NCI-H187 treated with DMSO at 0.1 percent for 48 hours (cell line): ENCODE results near the gene TTC27.
"Not testable (repeated sequence)": the region's sequence is repeated elsewhere in the genome, so short reads cannot be mapped to it uniquely, and the experiment has no call there.

Experiments
- DNase-seq: peaks from one replicate; lab custom pipeline; 2025; lab: John Stamatoyannopoulos, UW

Gene TTC27

GRCh38 chr2:32807662-32808061 is 179.8 kb downstream of the TTC27 start:
- DNase-seq, result no peak

- DNase-seq, result no peak
These were observed 183.2 kb downstream of the TTC27 start for GRCh38 chr2:32810909-32811495.

- DNase-seq, result no peak
These were observed 183.8 kb downstream of the TTC27 start for GRCh38 chr2:32811696-32812095.

- no peak for DNase-seq
These were observed 184.5 kb downstream of the TTC27 start for GRCh38 chr2:32812316-32812715.

DNA sequence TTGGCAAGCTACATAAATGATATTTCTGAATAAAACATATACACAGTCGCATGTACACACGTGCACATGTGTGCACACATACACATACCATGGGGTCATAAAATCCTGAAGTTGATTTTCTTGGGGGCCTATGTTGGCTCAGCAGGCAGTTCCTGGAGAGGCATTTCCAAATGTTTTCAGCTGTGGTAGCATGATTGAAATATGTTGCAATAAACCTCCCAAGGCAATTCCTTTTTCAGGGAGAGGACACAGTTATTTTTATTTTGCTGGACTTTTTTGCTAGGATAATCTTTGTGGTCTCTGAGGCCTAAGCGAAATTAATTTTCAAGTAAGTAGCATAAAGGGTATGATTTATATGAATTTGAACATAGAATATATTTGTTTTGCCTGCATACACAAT is 192.2 kb downstream of the TTC27 start:
- no peak for DNase-seq

GRCh38 chr2:32820701-32821100 is 192.9 kb downstream of the TTC27 start:
- no peak for DNase-seq

DNA sequence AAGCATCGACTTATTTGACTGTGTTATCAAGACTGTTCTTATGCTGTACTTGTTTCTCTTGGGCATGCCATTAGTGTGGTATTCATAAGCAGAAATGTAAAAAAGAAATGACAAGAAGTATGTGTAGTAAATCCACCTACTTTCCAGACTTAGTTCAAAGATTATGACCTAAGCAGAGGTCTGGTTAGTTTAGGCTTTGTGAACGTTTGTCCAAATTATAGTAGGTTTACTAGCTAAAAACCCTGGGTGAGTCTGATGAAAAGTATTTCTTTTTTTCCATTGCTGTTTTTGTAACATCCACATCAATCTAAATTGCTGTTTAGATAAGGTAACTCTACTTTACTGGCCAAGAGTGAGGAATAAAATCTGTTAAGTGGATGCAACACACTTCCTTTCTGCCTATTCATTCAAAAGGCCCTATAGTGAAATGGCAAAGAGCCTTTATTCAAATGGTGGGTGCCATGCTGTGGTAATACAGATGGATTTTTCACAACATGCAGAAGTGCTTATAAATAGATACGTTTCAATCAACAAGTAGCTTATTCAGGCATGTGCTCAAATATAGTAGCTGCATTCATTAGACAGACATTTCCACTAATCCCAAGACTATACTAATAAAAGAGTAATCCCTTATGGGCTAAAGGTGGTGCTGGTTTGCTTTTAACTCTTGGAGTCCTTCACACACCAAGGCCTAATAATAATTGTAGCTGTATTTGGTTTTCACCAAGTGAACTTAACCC is 196.4 kb downstream of the TTC27 start:
- DNase-seq, result no peak

GRCh38 chr2:32825291-32825712 is 197.5 kb downstream of the TTC27 start:
- DNase-seq, result no peak

GRCh38 chr2:32830196-32830595 is 202.3 kb downstream of the TTC27 start:
- no peak for DNase-seq

- no peak for DNase-seq
These were observed 205.0 kb downstream of the TTC27 start for GRCh38 chr2:32832821-32833220.

- no peak for DNase-seq
These were observed 205.9 kb downstream of the TTC27 start for GRCh38 chr2:32833709-32834108.

GRCh38 chr2:32835148-32835547 is 207.3 kb downstream of the TTC27 start:
- DNase-seq, result no peak

DNA sequence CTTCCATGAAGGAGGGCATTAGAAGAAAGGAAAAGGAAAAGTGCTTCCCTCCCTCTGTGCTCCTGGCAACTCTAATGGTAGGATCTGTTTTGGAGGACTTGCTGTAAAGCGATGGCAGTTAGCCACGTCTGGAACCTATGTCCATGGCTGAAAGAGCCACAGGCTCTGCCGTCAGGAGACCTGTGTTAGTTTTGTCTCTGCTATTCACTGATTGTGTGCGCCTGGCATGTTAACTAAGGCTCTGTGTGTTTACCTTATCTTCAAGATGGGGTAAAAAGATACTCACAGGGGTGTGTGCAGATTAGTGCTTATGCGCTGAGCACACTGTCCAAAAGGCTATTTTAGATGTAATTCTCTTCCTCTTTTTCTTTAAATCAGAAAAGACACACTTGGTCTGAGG is 209.1 kb downstream of the TTC27 start:
- no peak for DNase-seq

- DNase-seq, result no peak
These were observed 210.6 kb downstream of the TTC27 start for GRCh38 chr2:32838418-32838817.

DNA sequence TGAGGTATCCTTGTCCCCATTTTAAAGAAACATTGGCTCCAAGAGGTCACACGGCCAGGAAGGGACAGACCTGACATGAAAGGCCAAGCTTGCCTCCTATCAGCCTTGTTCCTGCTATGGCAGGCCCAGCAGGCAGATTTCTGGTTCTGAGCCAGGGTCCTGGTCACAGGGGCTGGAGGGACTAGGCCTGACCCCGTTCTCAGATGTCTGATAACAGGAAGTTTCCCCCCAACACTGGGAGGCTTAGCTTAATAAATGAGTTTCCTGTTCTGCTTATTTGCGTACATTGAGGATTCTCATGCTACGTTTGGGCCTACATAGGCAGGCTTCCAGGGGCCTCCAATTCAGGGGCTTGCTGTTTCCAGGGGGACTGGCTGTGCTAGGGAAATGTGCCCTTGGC is 211.1 kb downstream of the TTC27 start:
- DNase-seq, result no peak

- DNase-seq, result no peak
These were observed 214.4 kb downstream of the TTC27 start for GRCh38 chr2:32841931-32842898.

DNA sequence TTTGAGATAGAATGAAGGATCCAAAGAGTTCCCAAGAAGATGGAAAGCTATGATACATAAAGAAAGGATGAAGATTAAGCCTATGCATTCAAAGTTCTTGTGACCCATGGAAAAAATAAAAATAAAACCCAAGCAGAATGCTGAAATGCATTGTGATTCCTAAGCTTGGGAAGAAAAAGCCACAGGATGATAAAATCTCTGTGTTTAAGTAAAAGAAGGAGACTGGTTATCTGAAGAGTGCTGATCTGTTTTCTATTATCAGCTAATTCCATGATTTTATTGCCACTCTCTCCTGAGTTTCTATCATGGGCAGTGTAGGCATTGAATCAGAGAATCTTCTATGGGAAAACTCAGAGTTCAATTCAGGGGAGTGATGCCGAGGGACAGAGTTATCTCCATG is 215.8 kb downstream of the TTC27 start:
- DNase-seq, result no peak

GRCh38 chr2:32844253-32844652 is 216.4 kb downstream of the TTC27 start:
- no peak for DNase-seq

DNA sequence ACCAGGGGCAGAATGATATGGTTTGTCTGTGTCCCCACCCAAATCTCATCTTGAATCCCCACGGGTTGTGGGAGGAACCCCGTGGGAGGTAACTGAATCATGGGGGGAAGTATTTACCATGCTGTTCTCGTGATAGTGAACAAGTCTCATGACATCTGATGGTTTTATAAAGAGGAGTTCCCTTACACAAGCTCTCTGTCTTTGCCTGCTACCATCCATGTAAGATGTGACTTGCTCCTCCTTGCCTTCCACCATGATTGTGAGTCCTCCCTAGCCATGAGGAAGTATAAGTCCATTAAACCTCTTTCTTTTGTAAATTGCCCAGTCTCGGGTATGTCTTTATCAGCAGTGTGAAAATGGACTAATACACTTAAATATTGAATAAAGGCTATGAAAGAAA is 218.4 kb downstream of the TTC27 start:
- not testable (repeated sequence) for DNase-seq

GRCh38 chr2:32847734-32848133 is 219.9 kb downstream of the TTC27 start:
- DNase-seq, result no peak

GRCh38 chr2:32849456-32850194 is 221.8 kb downstream of the TTC27 start:
- no peak for DNase-seq
